COLO668 (cell line): ENCODE results near the gene CACNA1D.

ENCODE experiments used
- DNase-seq: peaks from one replicate; lab custom pipeline; 2025; ENCODE audit not compliant: unreplicated experiment; lab: John Stamatoyannopoulos, UW

CACNA1D gene

DNA sequence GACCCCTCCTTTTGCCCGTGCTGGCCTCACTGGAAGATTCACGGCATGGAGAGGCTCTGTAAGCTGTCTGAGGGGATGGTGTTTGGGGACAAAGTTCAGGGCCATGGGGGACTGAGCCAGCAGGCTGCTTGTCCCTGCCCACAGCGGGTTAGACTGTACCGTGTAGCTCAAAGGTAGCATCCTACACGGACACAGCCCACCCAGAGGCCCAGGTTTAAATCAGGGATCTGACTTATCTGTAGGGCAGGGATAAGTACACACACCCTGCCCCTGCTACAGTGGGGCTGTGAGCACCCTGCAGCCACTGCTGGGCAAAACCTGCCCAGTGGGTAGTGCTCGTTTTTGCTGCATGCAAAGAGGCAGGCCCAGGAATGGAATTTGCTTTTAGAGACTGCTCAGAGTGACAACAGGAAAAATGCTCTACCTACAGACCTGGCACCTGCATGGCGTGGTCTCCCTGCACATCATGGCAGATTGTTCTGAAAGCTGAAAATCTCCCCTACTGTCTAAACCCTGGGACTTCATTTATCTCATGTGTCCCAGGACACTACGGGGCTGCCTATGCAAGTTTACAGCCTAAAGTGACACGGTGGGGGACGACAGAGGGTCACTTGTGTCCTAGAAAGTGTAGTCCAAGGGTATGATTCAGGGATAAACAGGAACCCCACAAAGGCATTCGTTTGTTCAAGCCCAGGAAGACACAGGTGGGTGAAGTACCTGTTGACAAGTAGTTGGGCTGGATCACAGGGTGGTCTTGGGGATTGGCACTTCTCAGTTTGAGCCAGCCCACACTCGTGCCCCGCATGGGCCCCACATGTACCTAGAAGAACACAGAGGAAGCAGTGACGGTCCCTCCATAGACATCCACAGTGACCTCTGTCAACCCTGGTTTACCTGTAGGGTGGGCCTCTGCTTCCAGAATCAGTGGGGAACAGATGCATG is 324.1 kb downstream of the CACNA1D start:
- no peak for DNase-seq

DNA sequence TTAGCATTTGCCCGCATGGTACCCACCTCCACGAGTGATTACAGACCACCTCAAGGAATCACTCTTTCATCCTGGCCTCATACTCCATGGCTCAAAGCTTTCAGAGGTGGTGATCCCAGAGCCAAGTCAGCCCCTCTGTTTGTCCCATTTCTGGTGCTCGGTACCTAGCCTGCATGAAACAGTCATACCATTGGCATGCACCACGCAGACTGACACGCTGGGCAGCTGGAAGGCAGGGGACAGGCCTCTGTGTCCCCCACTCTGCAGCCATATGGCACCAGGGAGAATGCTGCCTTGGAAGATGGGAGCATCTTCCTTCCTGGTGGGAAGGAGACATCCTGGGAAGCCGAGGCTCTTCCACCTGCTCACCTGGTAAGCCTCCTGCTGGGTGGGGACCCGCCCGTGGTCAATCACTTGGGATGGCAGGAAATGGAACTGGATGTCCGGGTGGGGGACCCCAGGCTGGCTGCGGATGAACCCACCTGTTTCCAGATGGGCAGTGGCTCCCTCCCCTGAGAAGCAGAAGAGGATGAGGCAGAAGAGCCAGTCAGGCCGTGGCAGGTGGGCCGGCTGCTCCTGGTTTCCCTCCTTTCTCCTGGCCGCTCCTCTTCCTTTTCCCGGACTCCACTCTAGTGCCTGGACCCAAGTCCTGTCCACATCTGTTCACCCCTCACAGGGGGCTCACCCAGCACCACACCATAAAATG is 324.9 kb downstream of the CACNA1D start:
- no peak for DNase-seq

GRCh38 chr3:53820084-53820483 is 325.7 kb downstream of the CACNA1D start:
- DNase-seq, result no peak

DNA sequence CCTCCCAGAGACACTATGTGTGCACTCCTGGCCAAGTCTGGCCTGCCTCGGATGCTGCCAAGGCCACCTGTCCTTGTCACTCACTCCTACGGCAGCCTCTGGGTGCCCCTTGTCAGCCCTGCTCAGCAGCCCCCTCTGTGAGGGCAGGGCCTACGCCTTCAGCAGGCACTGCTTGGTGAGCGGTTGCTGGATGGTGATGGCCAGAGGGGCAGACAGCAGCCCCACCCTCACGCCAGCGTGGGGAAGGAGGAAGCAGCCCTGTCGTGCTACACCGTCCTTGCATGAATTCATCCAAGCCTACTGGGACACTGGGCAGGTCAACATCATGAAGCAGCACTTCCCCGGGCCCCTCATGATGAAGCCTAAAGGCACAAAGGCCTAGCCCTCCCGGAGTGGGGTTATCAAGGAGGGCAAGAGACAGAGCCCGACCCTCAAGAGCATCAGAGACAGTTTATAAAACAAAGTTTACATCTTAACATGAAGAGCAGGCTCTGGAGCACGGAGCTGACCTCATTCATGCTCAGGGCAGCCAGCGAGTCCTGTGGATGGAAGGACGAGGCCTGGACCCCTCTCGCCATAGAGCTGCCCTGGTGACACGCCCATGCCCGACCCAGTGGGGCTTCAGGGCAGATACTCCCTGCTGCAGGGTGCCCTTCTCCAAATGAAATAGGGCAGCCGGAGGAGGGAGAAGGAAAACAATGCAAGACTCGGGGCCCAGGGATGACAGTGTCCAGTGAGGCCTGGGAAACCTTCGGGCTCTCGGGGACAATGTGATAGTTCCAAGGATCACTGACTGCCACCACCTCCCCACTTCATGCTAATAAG is 326.6 kb downstream of the CACNA1D start:
- DNase-seq, result no peak

- DNase-seq, result peak; percentile 27
Measured at GRCh38 chr3:53821631-53822121, 327.3 kb downstream of the CACNA1D start.

- DNase-seq, result no peak
Measured at GRCh38 chr3:53822331-53822741, 327.9 kb downstream of the CACNA1D start.

DNA sequence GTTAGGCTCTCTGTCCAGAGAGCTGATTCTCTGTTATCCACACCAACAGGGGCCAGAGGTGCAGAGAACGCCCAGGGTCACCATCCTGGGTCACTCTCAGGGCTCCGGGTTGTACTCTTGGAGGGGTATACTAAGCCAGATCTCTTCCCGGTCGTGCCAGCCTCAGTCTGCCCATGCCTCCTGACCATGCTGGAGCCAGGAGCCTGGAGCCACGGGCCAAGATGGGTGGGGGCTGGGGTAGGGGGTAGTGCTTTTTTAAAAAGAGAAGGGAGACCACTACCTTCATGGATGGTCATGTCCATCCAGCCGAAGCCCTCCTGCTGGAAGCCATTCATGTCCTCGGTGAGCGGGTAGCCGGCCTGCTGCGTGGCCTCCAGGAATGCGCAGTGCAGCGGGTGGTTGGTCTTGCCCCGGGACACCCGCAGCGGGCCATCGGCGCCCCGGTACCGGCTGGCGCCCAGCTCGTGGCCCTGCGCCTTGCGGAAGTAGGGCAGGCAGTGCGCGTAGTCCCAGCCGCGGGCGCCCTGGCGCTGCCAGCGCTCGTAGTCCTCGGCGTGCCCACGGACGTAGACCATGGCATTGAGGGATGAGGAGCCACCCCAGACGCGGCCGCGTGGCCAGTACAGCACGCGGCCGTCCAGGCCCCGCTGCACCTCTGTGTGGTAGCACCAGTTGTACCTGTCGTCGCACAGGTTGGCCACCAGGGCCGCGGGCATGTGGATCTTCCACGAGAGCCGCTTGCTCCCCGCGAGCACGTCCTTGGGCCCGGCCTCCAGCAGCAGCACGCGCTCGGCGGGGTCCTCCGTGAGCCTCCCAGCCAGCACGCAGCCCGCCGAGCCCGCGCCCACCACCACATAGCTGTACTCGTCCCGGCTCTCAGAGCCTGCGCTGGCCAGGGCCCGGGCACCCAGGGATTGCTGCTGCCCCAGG is 328.9 kb downstream of the CACNA1D start:
- DNase-seq, result no peak

DNA sequence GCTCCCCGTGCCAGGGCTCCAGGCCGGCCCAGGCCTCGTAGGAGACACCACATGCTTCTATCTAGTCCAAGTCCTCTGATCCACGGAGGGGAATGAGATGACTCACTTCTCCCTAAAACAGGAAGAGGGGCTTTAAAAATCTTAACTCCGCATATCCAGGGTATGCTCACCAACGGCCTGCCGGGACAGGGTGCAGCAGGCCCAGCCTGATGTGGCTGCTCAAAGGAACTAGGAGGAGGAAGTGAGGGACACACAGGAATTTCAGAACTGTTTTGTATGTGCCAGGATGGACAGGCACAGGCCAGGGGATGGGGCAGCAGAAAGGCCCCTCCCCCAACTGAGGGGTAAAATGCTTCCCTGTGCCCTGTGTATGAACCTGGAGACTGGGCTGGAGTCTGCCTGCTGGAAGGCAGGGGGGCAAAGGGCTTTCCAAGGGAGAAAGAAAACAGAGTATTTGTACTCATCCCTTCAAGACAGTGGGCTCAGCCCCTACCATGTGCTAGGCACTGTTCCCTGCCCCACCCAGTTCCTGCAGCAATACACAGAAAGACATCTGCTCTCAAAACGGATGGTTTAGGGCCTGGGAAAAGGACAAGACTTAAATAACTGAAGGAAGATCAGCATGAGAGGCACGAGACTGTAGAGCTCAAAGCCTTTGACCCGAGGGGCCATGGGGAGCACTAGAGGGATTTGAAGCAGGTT is 329.7 kb downstream of the CACNA1D start:
- DNase-seq, result no peak

DNA sequence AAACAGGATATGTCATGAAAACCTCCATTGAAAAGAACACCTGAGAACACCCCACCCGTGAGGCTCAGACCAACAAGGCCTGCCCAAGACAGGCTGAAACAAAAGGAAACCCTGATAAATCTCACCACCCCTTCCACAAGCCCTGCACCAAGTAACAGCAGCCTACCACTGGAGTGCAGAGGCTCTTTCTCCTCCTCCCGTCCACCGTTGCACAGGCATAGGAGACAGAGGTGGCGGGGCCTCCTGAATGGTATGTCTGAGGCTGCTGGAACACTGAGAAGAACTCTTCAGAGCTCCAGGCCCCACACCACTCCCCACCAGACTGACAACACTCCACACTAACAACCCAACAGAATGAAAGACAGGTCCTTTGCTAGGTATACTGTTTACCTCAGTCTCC is 330.4 kb downstream of the CACNA1D start:
- DNase-seq, result no peak

GRCh38 chr3:53826048-53826447 is 331.6 kb downstream of the CACNA1D start:
- no peak for DNase-seq

DNA sequence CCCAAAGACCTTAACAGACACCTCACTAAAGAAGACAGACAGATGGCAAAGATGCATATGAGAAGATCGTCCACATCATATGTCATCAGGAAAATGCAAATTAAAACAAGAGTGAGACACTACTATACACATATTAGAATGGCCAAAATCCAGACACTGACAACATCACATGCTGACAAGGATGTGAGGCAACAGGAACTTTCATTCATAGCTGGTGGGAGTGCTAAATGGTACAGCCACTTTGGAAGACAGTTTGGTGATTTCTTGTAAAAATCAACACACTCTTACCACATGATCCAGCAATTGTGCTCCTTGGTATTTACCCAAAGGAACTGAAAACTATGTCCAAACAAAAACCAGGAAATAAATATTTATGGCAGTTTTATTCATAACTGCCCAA is 334.2 kb downstream of the CACNA1D start:
- DNase-seq, result no peak

- DNase-seq, result no peak
Measured at GRCh38 chr3:53829605-53830004, 335.2 kb downstream of the CACNA1D start.

GRCh38 chr3:53830944-53831343 is 336.5 kb downstream of the CACNA1D start:
- no peak for DNase-seq

- DNase-seq, result no peak
Measured at GRCh38 chr3:53833053-53833645, 338.7 kb downstream of the CACNA1D start.

DNA sequence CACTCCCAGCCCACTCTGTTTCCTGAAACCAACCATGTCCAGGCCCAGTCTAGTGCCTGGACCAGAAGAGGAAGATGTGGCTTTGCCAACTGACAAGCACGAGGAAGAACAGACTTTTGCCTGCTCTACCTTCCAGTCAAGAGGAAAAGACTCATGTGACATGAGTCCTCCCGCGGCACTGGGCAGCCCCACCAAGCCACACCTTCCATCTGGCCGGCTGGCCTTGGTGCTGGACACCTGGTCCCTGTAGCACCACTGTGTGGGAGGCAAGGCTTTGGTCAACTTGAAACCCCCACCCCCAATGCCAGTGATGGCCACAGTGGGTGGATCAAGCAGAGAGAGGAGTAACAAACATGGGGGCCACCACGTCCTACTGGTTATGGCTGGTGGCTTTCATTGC is 339.3 kb downstream of the CACNA1D start:
- DNase-seq, result no peak

GRCh38 chr3:53834429-53835095 is 340.2 kb downstream of the CACNA1D start:
- DNase-seq, result no peak

DNA sequence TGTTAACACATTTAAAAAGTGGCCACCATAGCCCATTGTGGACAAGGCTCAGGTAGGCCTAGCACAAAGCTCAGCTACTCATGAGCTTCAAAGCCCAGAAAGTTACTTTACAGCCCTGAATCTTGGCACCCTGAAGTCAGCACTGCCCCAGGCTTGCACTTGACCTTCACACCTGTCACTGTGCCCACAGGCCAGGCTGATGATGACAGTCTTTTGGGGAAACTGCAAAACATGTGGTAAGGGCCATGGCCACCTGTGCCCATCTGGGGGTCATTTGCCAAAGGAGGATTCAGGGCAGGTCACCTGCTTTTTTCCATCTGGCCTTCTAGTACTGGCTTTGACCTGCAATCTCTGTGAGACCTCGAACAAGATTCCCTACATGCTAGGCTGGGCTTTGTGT is 340.8 kb downstream of the CACNA1D start:
- DNase-seq, result no peak

GRCh38 chr3:53836084-53836872 is 341.9 kb downstream of the CACNA1D start:
- DNase-seq, result no peak
